ENCODE measurements around the gene PPP4R4.
"Not testable (repeated sequence)": the region's sequence is repeated elsewhere in the genome, so short reads cannot be mapped to it uniquely, and the experiment has no call there.

PPP4R4 gene

DNA sequence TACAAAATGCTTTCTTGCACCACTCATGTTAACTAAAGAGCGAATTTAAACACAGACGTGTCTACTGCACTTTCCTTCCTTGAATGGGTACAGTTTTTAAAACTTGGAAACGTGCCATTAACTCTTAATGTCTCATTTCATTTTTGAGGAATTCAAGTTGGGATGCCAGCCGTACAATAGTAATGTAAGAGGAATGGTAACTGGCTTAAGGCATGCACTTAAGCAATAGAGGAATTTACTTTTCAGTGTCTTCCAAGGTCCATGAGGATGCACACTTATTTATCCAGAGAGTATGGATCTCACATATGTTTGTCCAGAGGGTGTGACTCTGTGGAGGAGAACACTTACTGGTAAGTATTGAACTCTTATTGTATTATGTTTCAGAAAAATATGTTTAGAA lies 52.9 kb downstream of the PPP4R4 start:
- H3K4me3 ChIP-seq (ENCODE audit: low read depth, low read length): no peak overlapping the region
- TF ChIP-seq, protein P1, sequence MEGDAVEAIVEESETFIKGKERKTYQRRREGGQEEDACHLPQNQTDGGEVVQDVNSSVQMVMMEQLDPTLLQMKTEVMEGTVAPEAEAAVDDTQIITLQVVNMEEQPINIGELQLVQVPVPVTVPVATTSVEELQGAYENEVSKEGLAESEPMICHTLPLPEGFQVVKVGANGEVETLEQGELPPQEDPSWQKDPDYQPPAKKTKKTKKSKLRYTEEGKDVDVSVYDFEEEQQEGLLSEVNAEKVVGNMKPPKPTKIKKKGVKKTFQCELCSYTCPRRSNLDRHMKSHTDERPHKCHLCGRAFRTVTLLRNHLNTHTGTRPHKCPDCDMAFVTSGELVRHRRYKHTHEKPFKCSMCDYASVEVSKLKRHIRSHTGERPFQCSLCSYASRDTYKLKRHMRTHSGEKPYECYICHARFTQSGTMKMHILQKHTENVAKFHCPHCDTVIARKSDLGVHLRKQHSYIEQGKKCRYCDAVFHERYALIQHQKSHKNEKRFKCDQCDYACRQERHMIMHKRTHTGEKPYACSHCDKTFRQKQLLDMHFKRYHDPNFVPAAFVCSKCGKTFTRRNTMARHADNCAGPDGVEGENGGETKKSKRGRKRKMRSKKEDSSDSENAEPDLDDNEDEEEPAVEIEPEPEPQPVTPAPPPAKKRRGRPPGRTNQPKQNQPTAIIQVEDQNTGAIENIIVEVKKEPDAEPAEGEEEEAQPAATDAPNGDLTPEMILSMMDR (IDR thresholded peaks at IDR 0.05; ENCODE audit: low read depth, low read length): no peak

DNA sequence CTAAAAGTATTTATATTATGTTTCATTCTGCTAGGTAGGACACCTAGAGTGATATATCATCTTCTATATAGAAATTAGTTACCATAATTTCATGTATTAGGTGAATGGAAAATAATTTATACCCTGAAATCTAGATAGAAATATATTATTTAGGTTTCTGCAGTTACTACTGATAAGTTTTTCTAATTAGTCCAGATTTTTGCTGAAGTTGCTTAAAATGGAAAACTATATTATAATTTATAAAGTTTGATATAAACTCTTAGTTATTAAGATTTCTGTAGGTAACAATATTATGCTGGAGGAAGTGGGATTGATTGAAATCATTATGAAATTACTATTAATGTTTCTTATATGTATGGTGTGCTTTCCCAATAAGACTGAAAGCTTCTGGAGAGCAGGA lies 62.9 kb downstream of the PPP4R4 start:
- TF ChIP-seq, protein P1 (IDR thresholded peaks at IDR 0.05; ENCODE audit: low read depth, low read length): no peak
- H3K4me3 ChIP-seq (ENCODE audit: low read depth, low read length): no peak overlapping the region

DNA sequence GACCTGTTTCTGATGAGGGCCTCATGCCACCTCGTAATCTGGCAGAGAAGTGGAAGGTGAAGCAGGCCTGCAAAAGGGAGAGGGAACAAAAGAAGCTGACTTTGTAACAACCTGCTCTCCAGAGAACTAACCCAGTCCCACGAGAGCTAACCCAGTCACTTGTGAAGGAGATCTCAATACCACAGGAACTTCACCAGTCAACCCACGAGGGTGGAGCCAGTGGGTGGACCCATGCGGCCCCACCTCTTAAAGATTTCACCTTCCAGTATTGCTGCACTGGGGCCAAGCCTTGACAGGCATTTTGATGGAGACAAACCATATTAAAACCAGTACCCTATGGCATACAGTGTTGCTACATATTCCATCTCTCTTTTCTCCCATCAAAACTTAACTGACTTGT lies 63.9 kb downstream of the PPP4R4 start:
- TF ChIP-seq, protein P1 (IDR thresholded peaks at IDR 0.05; ENCODE audit: low read depth, low read length): no peak
- H3K4me3 ChIP-seq (ENCODE audit: low read depth, low read length): no peak overlapping the region

DNA sequence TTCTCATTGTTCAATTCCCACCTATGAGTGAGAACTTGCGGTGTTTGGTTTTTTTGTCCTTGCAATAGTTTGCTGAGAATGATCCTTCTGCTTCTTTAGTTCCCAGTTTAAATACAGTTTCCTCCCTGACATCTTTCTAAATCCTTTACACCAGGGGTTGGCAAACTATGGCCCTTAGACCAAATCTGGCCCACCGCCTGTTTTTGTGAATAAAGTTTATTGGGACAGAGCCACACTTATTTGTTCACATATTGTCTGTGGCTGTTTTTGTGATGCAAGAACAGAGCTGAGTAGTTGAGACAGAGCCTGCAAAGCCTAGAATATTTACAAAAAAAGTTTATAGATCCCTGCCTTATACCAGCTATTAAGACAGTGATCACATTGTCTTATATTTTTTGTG lies 65.3 kb downstream of the PPP4R4 start:
- no peak overlapping the region for H3K4me3 ChIP-seq (ENCODE audit: low read depth, low read length)
- TF ChIP-seq, protein P1 (IDR thresholded peaks at IDR 0.05; ENCODE audit: low read depth, low read length): no peak

DNA sequence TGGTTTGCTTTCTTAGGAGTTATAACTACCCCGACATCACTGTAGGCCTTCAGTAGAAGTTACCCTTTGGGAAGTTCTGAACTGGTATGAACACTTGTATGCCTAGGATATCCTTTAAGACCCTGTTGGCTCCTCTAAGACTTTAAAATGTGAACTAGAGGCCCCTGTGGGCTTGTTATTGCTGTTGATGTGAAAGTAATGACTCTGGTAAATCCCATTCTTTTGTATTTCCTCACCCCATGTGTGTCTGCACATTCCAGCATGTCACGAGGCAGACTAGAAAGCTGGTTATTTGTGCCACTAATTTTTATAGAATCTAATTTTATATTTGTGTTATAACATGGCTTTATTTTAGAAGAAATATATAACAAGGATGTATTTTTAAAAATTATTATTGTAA lies 70.1 kb downstream of the PPP4R4 start:
- TF ChIP-seq, protein P1 (IDR thresholded peaks at IDR 0.05; ENCODE audit: low read depth, low read length): no peak
- H3K4me3 ChIP-seq (ENCODE audit: low read depth, low read length): no peak overlapping the region

DNA sequence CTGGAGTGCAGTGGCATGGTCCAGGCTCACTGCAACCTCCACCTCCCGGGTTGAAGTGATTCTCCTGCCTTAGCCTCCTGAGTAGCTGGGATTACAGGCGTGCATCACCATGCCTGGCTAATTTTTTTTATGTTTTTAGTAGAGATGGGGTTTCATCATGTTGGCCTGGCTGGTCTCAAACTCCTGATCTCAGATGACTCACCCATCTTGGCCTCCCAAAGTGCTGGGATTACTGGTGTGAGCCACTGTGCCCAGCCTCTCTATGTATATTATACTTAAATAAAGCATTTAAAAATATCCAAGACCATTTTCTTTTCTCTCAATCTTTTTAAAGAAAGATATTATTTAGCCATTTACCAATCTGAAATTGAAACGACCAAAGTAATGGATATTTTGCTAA lies 90.1 kb downstream of the PPP4R4 start:
- not testable (repeated sequence) for H3K4me3 ChIP-seq (ENCODE audit: low read depth, low read length)

DNA sequence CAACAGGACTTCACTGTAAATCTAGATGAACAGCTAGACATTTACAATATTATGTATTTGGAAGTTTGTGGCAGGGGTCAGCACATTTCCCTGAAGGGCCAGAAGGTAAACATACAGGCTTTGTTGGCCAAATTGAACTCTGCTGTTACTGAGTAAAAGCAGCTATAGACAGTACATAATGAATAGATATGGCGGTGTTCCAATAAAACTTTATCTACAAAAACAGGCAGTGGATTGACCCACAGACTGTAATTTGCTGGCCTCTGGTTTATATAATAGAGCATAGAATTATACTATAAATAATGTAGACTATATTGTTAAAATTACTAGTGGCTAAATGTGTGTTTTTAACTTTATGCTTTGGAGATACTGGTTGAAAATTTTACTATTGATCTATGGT lies 93.2 kb downstream of the PPP4R4 start:
- H3K4me3 ChIP-seq (ENCODE audit: low read depth, low read length): no peak overlapping the region
- TF ChIP-seq, protein P1 (IDR thresholded peaks at IDR 0.05; ENCODE audit: low read depth, low read length): no peak

DNA sequence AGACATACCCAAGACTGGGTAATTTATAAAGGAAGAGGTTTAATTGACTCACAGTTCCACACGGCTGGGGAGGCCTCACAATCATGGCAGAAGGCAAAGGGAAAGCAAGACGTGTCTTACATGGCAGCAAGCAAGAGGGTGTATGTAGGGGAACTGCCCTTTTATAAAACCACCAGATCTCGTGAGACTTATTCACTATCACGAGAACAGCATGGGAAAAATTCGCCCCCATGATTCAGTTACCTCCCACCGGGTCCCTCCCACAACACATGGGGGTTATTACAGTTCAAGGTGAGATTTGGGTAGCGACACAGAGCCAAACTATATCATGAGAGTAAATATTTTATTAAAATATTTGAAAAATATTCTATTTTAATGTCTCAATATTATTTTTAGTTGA lies 94.5 kb downstream of the PPP4R4 start:
- not testable (repeated sequence) for H3K4me3 ChIP-seq (ENCODE audit: low read depth, low read length)

DNA sequence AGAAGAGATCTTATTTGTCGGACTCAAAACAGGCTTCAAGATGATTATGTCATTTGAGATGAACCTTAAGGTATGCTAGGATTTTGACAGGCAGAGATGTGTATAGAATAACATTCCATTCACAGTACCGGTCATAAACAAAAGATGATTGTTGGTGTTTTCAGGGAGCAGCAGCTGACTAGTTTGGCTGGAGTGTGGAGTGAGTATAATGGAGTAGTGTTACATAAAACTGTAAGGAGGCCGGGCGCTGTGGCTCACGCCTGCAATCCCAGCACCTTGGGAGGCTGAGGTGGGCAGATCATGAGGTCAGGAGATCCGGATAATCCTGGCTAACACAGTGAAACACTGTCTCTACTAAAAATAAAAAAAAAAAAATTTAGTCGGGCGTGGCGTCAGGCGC lies 95.0 kb downstream of the PPP4R4 start:
- no peak overlapping the region for H3K4me3 ChIP-seq (ENCODE audit: low read depth, low read length)
- TF ChIP-seq, protein P1 (IDR thresholded peaks at IDR 0.05; ENCODE audit: low read depth, low read length): no peak

DNA sequence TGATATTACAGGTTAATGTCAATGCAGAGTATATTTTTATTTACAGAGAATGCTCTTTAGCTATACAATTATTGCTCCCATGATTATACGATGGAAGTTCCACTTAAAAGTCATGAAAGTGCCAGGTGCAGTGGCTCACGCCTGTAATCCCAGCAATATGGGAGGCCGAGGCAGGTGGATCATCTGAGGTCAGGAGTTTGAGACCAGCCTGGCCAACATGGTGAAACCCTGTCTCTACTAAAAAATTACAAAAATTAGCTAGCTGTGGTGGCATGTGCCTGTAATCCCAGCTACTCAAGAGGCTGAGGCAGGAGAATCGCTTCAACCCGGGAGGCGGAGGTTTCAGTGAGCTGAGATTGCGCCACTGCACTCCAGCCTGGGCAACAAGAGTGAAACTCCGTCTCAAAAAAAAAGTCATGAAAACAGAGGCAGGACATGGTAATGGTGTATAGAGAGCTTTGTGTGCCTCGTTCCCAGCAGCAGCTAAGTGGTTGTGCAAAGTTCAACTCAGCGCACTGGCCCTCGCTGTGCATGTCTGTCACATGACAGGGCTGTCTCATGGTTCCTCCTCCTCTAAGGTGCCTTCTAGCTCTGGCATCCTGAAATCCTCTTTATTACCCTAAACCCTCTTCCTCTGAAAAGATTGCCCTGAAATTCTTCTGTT lies 102.9 kb downstream of the PPP4R4 start:
- H3K4me3 ChIP-seq (ENCODE audit: low read depth, low read length): not testable (repeated sequence)

All from WI38 (cell line).